Gastroesophageal sphincter (tissue), 3 donors: ENCODE data around the gene CCDC197.

Experiments used
- CTCF ChIP-seq, 4 experiments: fragments of 200-600 bp in 2 of 4; fragments of 450-650 bp in 2 of 4; sonication (generic) in 1 of 4; IDR thresholded peaks; one replicate each; pipeline ENCODE4 v1.5.1; 2017 to 2019; ENCODE audit warnings: antibody characterized with exemption in 4 of 4, mild to moderate bottlenecking in 2 of 4, moderate library complexity in 2 of 4
- EP300 ChIP-seq: sonication (generic); formaldehyde crosslinking; IDR thresholded peaks from one replicate; pipeline ENCODE4 v1.6.1; 2017; ENCODE audit warnings: antibody characterized with exemption, mild to moderate bottlenecking
- POLR2A ChIP-seq, 2 donors: fragments of 450-650 bp; IDR thresholded peaks; one replicate each; pipeline ENCODE4 v1.6.1; 2017; ENCODE audit warnings: antibody characterized with exemption in 2 of 2, mild to moderate bottlenecking in 2 of 2, moderate library complexity in 1 of 2
- POLR2AphosphoS5 ChIP-seq: sonication (generic); formaldehyde crosslinking; IDR thresholded peaks from one replicate; pipeline ENCODE4 v1.6.1; 2017; ENCODE audit warnings: antibody characterized with exemption

DNA sequence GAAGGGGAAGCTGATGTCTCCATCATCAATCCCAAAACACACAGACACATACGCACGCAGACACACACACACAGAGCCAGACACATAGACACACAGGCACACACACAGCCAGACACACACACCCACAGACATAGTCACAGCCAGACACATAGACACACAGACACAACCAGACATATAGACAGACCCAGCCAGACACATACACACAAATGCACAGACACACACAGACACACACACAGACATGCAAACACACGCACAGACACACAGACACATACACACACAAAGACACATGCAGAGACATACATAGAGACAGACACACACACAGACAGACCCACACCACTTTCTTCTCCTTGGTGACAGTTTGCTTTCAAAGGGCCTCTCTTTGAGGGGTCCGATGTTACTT, 6.3 kb downstream of the CCDC197 start:
- TF ChIP-seq POLR2A (IDR thresholded peaks at IDR 0.05) (no peak), CTCF (IDR thresholded peaks at IDR 0.05) (no peak), POLR2AphosphoS5 (no peak), EP300 (no peak)
